HFFc6 (cell line): Measurements from ENCODE around the gene ATXN1. TPM values are rescaled to one million over a fixed set of nuclear protein-coding genes. Genes with fewer than 3 reads are reported as not detected.

ENCODE experiments used
- DNase-seq: peaks from one replicate; pipeline ENCODE4 v3.0.0-alpha.2; 2018
- H3K27ac Mint-ChIP-seq: 2 replicates; pipeline ENCODE4 v1.8.0; 2020; ENCODE audit warnings: mild to moderate bottlenecking, mixed read lengths
- H3K27me3 Mint-ChIP-seq: 2 replicates; pipeline ENCODE4 v1.8.0; 2021; ENCODE audit warnings: mild to moderate bottlenecking, moderate library complexity, mixed read lengths; ENCODE audit not compliant: insufficient read depth
- H3K36me3 Mint-ChIP-seq: 2 replicates; pipeline ENCODE4 v1.8.0; 2021; ENCODE audit warnings: low read depth, mixed read lengths
- H3K4me1 Mint-ChIP-seq: 2 replicates; pipeline ENCODE4 v1.8.0; 2020; ENCODE audit warnings: low read depth, mixed read lengths
- H3K4me3 Mint-ChIP-seq: 2 replicates; pipeline ENCODE4 v1.8.0; 2020; ENCODE audit warnings: mild to moderate bottlenecking, moderate library complexity, mixed read lengths
- H3K9me3 Mint-ChIP-seq: 2 replicates; pipeline ENCODE4 v1.8.0; 2020; ENCODE audit warnings: mild to moderate bottlenecking, mixed read lengths
- total RNA-seq, 6 experiments: library from RNA; stranded (reverse); fragmentation: NEBNext Ultra II Directional; extraction: Animal tissue kit (Norgen Biotek cat#: 25700); gene quantifications; 2 replicates in 1 of 6; 3 replicates in 5 of 6; pipeline ENCODE4 v1.2.3, GENCODE V29; 2021
- TF ChIP-seq, protein P1 (sequence below): fragments of 200-600 bp; sonication (generic); IDR thresholded peaks from 2 replicates; pipeline ENCODE4 v1.5.0; 2021; ENCODE audit warnings: antibody characterized with exemption, mild to moderate bottlenecking

Gene ATXN1
- total RNA-seq, 6 experiments from 2014 or later, result 28.2 to 41.5 (median 30.5) TPM

DNA sequence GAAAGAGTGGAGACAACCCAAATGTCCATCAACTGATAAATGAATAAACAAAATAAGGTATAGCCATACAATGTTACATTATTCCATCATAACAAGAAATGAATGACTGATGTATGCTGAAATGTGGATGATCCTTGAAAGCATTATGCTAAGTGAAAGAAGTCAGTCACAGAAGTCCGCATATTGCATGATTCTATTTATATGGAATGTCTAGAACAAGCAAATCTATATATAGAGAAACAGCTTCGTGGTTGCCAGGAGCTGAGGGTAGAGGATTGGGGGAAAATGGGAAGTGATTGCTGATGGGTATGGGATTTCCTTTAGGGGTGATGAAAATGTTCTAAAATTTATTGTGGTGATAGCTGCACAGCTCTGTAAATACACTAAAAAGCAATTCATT lies 196.8 kb downstream of the ATXN1 start:
- H3K4me3 Mint-ChIP-seq, result peak overlapping the region; percentile 58
- no peaks in the 10 kb centered on the region; the same call in 1 of the 2 replicates for H3K4me1 Mint-ChIP-seq
- H3K27ac Mint-ChIP-seq, result peak overlapping the region; percentile 70
- H3K36me3 Mint-ChIP-seq, result no peaks in the 10 kb centered on the region
- H3K27me3 Mint-ChIP-seq, result no peaks in the 10 kb centered on the region
- H3K9me3 Mint-ChIP-seq, result no peaks in the 10 kb centered on the region
- DNase-seq, result peak; percentile 36
- TF ChIP-seq, protein P1, sequence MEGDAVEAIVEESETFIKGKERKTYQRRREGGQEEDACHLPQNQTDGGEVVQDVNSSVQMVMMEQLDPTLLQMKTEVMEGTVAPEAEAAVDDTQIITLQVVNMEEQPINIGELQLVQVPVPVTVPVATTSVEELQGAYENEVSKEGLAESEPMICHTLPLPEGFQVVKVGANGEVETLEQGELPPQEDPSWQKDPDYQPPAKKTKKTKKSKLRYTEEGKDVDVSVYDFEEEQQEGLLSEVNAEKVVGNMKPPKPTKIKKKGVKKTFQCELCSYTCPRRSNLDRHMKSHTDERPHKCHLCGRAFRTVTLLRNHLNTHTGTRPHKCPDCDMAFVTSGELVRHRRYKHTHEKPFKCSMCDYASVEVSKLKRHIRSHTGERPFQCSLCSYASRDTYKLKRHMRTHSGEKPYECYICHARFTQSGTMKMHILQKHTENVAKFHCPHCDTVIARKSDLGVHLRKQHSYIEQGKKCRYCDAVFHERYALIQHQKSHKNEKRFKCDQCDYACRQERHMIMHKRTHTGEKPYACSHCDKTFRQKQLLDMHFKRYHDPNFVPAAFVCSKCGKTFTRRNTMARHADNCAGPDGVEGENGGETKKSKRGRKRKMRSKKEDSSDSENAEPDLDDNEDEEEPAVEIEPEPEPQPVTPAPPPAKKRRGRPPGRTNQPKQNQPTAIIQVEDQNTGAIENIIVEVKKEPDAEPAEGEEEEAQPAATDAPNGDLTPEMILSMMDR, result no peak

DNA sequence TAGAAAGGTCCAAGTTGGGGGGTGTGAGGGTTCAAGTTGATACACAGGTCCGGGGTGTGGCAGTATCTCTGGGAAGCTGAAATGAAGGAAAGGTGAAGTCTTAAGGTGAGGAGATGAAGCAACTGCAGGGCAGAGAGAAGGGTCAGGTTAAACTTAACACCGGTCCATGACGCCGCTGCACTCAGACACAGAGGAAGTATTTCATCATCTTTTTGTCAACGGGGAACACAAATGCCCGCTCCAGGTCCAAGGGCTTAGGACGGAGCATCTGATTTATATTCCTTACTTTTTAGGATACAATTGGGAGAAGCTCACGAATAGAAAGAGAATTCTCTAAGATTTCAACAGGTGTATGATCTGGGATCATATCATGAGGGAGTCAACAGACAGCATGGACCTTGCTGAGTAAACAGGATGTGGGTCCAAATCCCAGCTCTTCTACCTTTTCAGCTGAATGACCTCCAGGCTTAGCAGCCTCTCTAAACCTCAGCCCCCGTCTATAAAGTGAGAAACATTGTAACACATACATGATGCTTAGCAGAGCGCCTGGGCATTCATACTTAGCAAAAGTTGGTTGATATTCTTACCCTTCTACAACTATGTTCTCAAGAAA lies 197.5 kb downstream of the ATXN1 start:
- Mint-ChIP-seq H3K4me1 (peaks cover 5% of the 10 kb centered on the region), H3K27me3 (no peaks in the 10 kb centered on the region), H3K4me3 (peak overlapping the region; percentile 58), H3K27ac (peak overlapping the region; percentile 27; the same call in 1 of the 2 replicates), H3K9me3 (no peaks in the 10 kb centered on the region), H3K36me3 (no peaks in the 10 kb centered on the region)
- DNase-seq, result no peak
- TF ChIP-seq, protein P1, result no peak

DNA sequence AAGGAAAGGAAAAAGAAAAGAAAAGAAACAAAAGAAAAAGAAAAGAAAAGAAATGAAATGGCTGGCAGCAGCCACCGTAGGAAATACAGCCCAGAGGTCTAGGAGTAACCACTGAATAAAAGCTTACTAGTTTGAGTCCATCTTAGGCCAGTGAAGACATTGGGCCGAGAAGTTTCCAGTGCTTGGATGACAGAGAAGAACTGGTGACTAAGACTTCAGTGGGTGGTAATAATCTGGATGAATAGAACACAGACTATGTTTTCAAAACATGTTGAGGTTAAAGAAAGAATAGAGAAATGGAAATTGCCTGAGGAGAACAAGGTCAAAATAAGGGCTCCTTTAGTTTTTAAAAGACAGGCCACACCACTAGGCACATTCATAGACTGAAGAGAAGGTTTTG lies 198.8 kb downstream of the ATXN1 start:
- Mint-ChIP-seq H3K36me3 (no peaks in the 10 kb centered on the region), H3K4me3 (no peak overlapping the region), H3K27me3 (no peaks in the 10 kb centered on the region), H3K9me3 (no peaks in the 10 kb centered on the region), H3K4me1 (peaks cover 7% of the 10 kb centered on the region; the same call in 1 of the 2 replicates), H3K27ac (no peak overlapping the region)
- DNase-seq, result no peak
- TF ChIP-seq, protein P1, result no peak

DNA sequence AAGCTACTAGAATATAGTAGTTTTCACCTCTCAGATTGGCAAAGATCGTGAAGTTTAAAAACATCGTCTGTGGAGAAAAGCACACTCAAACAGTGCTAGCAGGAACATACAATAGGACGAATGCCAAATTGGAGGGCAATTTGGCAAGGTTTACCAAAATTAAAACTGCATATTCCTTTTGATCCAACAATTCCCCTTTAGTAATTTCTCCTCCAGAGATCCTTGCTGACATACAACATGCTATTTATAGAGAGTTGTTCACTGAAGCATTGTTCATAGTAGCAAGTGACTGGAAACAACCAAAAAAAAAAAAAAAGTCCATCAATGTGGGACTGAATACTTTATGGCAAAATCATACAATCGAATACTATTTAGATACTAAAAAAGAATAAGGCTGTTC lies 202.2 kb downstream of the ATXN1 start:
- Mint-ChIP-seq H3K9me3 (no peaks in the 10 kb centered on the region), H3K27ac (no peak overlapping the region), H3K27me3 (no peaks in the 10 kb centered on the region), H3K4me1 (peaks cover 7% of the 10 kb centered on the region; the same call in 1 of the 2 replicates), H3K4me3 (no peak overlapping the region), H3K36me3 (peaks cover 5% of the 10 kb centered on the region)
- TF ChIP-seq, protein P1, result no peak
- no peak for DNase-seq

DNA sequence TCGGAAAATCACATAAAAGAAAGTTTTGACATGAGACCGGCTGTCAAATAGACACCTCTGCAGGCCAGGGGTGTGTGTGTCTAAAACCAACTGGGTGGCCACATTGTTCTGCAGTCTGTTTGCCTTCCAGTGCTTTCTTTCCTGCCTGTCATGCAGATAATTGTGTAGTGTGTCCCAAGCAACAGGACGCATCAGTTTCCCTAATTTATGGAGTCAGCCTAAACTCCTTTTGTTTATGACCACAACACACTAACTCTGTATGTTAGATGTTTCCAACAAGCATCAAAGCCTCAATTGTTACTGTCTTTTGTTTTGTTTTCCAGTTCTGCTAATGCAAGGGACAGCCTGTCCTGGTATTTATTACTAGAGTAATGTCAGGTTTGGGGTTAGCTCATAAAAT lies 205.7 kb downstream of the ATXN1 start:
- no peak overlapping the region for H3K4me3 Mint-ChIP-seq
- peaks cover 16% of the 10 kb centered on the region for H3K36me3 Mint-ChIP-seq
- TF ChIP-seq, protein P1, result no peak
- no peaks in the 10 kb centered on the region; the same call in 1 of the 2 replicates for H3K27me3 Mint-ChIP-seq
- no peak for DNase-seq
- no peak overlapping the region for H3K27ac Mint-ChIP-seq
- H3K9me3 Mint-ChIP-seq, result no peaks in the 10 kb centered on the region
- H3K4me1 Mint-ChIP-seq, result peaks cover 7% of the 10 kb centered on the region; the same call in 1 of the 2 replicates
